Astrocyte of the cerebellum (primary cell): Measurements from ENCODE around the gene HCFC1.

Experiments used
- DNase-seq: peaks from one replicate; pipeline ENCODE4 v3.0.0-alpha.2; 2011; ENCODE audit warnings: low read depth
- H3K4me3 ChIP-seq: 2 replicates; pipeline ENCODE4 v1.5.1; 2011; ENCODE audit warnings: mild to moderate bottlenecking, low read depth, low read length, moderate library complexity
- CTCF ChIP-seq: IDR thresholded peaks from 2 replicates; pipeline ENCODE4 v1.5.1; 2012; ENCODE audit warnings: low read length, low read depth, moderate library complexity, mild to moderate bottlenecking; ENCODE audit errors: missing control alignments
- in situ Hi-C: cut with HindIII; loops from 2 replicates; pipeline ENCODE4 v1.10.0; 2017; ENCODE audit warnings: low sequenced_read_pairs

The HCFC1 gene

GRCh38 chrX:153966283-153966688, 5.3 kb downstream of the HCFC1 start:
- no peak overlapping the region for H3K4me3 ChIP-seq
- DNase-seq: no peak
- TF ChIP-seq CTCF: no peak
- in situ Hi-C loops: no loop called here

GRCh38 chrX:153965406-153965805, 6.2 kb downstream of the HCFC1 start:
- in situ Hi-C loops: no loop called here
- DNase-seq: no peak
- no peak for TF ChIP-seq CTCF
- no peak overlapping the region for H3K4me3 ChIP-seq

- in situ Hi-C loops: no loop called here
- no peak for TF ChIP-seq CTCF
- no peak overlapping the region for H3K4me3 ChIP-seq
- DNase-seq: no peak
These were observed 7.5 kb downstream of the HCFC1 start for GRCh38 chrX:153964105-153964504.

- no peak for TF ChIP-seq CTCF
- in situ Hi-C loops: no loop called here
- no peak overlapping the region for H3K4me3 ChIP-seq
- no peak for DNase-seq
These were observed 8.1 kb downstream of the HCFC1 start for GRCh38 chrX:153963546-153963945.

GRCh38 chrX:153961292-153961691, 10.3 kb downstream of the HCFC1 start:
- in situ Hi-C loops: no loop called here
- DNase-seq: no peak
- H3K4me3 ChIP-seq: no peak overlapping the region
- TF ChIP-seq CTCF: no peak

GRCh38 chrX:153960786-153961185, 10.8 kb downstream of the HCFC1 start:
- H3K4me3 ChIP-seq: no peak overlapping the region
- TF ChIP-seq CTCF: no peak
- in situ Hi-C loops: no loop called here
- no peak for DNase-seq

GRCh38 chrX:153960077-153960476, 11.5 kb downstream of the HCFC1 start:
- no peak overlapping the region for H3K4me3 ChIP-seq
- in situ Hi-C loops: no loop called here
- TF ChIP-seq CTCF: no peak
- DNase-seq: no peak
